Measurements from ENCODE around the gene CNKSR2. TPM values are rescaled to one million over a fixed set of nuclear protein-coding genes. Genes with fewer than 3 reads are reported as not detected.

The CNKSR2 gene
- total RNA-seq, 8 experiments from 2014 or later, result 1.9 to 20.1 (median 16.3) TPM

DNA sequence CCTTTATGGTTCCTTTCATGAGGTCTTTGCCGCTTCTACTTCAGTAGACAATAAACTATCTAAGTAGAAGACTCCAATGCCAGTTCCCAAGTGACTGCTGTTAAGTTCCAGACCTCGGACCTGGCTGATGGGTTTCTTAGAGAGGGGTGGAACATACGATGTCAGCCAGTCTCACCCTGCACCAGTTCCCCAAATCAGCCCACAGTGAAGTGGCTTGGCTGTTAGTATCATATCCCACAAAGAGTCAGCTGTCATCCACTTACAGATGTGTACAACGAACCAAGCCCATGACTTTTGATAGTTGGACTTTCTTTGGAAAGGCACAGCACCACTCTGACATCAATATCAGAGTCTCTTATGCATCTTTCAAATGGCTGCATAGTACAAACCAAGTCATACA, 292.0 kb downstream of the CNKSR2 start:
- H3K4me1 ChIP-seq (replicated peaks in 1 of 2), result no peaks in the 10 kb centered on the region
- 60 to 80% methylated on average over 1 of the region's 4 CpGs; no CpG with 5 or more reads in 8 of the 10 experiments for WGBS, 10 experiments
- H3K27ac ChIP-seq, result no peak overlapping the region
- no peak overlapping the region for H3K4me3 ChIP-seq
- ATAC-seq (replicated peaks in 6 of 8), result no peak
- in situ Hi-C loops (cut with MboI; ENCODE audit: low pct_unique_long_range_greater_than_20kb in 2 of 9, low sequenced_read_pairs in 9 of 9, unreplicated experiment in 9 of 9), result no loop called here

DNA sequence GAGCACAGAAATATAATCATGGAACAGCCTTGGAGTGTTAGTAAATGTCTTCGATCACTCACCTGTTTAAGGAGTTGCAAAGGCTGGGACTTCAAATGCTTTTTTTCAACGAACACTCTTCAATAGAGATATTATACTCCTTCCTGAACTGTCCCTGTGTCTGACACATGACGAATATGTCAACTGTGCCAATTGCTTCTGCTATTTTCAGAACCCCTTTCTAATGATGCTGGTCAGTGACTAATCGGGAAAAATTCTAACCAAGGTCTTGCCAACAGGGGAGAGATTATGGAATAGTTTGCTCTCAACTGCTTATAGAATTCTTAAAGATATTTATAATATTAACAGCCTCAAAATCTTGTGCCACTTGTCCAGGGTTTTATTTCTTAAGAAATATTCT, 292.5 kb downstream of the CNKSR2 start:
- 13 to 100% (median 80%) methylated on average over 1 to 2 of the region's 4 CpGs; no CpG with 5 or more reads in 6 of the 10 experiments for WGBS, 10 experiments
- ATAC-seq (replicated peaks in 6 of 8), result no peak
- in situ Hi-C loops (cut with MboI; ENCODE audit: low pct_unique_long_range_greater_than_20kb in 2 of 9, low sequenced_read_pairs in 9 of 9, unreplicated experiment in 9 of 9), result no loop called here

DNA sequence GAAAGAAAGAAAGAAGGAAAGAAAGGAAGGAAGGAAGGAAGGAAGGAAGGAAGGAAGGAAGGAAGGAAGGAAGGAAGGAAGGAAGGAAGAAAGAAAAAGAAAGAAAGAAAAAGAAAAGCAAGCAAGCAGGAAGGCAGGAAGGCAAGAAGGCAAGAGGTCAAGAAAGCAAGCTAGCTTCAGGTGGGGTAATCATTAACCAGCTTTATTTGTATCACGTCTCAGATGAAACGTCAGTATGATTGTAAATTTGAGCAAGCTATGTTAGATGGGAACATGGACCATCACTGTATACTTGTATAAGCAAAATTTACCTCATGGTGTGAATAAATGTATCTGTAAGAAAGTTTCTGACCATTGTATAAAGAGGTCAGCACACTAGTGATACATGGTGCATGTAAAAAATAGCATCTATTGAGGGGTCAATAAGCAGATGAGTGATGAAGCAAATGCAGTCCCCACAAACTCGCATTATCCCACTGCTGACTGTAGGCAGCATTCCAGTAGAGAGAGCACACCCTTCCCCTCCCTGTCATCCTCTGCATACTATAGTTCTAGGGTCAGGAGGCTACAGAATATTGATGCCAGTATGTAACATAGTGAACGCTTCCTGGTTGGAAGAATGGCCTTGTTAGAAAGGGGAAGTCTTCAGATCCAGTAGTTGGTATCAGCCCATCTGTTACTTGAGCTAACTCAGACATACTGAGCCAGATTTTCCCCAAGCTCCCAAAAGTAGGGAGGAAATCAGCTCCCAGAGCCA, 300.4 kb downstream of the CNKSR2 start:
- H3K27ac ChIP-seq, result no peak overlapping the region
- ATAC-seq (replicated peaks in 6 of 8), result no peak
- H3K4me1 ChIP-seq (replicated peaks in 1 of 2), result no peaks in the 10 kb centered on the region
- in situ Hi-C loops (cut with MboI; ENCODE audit: low pct_unique_long_range_greater_than_20kb in 2 of 9, low sequenced_read_pairs in 9 of 9, unreplicated experiment in 9 of 9), result no loop called here
- H3K4me3 ChIP-seq, result no peak overlapping the region
- 39 to 53% (median 50%) methylated on average over 1 to 3 of the region's 4 CpGs; no CpG with 5 or more reads in 7 of the 10 experiments for WGBS, 10 experiments

More for the DNA sequence above, 292.5 kb downstream of the CNKSR2 start:
- Histone ChIP-seq H3K27ac (no peak overlapping the region), H3K4me1 (replicated peaks in 1 of 2) (no peaks in the 10 kb centered on the region), H3K4me3 (no peak overlapping the region)

DNA sequence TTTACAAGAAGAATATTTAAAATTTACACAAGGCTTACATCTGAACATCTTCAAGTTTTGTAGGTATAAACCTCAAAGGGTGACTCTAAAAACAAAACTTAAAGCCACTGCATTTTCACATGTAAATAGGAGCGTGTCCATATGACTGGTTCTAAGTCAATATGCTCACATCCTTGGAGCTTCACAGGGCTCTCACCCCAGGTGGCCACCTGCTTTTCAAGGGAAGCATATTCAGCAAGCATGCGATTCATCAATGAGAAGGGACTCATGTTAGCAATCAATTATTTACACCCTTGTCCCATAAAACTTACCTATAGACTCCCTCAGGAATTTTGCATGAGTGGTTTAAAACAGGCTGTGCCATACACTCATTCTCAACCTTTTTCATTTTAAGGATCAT, 301.7 kb downstream of the CNKSR2 start:
- Histone ChIP-seq H3K27ac (no peak overlapping the region), H3K4me3 (no peak overlapping the region), H3K4me1 (replicated peaks in 1 of 2) (no peaks in the 10 kb centered on the region)
- 32% methylated on average over 2 of the region's 2 CpGs; no CpG with 5 or more reads in 9 of the 10 experiments for WGBS, 10 experiments
- in situ Hi-C loops (cut with MboI; ENCODE audit: low pct_unique_long_range_greater_than_20kb in 2 of 9, low sequenced_read_pairs in 9 of 9, unreplicated experiment in 9 of 9), result no loop called here
- ATAC-seq (replicated peaks in 6 of 8), result no peak

DNA sequence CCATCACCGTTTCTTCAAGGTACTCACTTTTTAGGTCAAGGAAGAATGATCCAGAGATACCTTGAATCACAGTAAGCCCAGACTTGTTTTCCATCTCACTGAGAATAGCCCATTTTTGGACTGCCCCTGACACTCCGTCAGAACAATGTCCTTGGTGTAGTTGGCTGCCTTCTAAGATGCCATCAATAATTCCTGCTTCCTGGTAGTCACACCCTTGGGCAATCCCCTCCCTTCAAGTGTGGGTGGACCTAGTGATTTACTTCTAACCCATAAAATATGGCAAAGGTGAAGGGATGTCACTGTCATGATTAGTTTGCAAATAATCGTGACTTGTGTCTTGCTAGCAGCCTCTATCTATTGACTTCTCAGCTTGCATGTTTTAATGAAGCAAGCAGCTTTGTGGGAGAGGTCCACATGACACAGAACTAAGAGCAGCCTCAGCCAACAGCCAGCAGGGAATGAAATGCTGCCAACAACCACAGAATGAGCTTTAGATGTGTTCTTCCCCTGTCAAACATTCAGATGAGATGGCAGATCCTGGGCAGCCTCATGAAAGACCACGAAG, 303.9 kb downstream of the CNKSR2 start:
- H3K4me1 ChIP-seq (replicated peaks in 1 of 2), result no peaks in the 10 kb centered on the region

DNA sequence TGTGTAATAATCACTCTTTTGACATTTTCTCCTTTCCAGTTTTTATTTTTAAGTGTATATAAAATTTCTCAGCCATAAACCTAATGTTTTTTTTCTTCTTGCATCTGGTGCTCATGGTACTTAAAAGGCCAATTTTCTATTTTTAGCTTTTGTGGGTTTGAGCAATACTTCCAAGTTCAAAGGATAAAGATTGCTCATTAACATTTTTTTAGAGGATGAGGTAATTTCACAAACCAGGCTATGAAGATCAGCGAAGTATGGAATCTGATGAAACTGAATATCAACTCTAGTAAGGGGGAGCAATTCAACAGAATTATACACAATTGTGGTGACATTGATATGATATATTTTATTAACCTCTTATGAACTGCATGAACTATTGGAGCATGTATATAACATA, 309.7 kb downstream of the CNKSR2 start:
- in situ Hi-C loops (cut with MboI; ENCODE audit: low pct_unique_long_range_greater_than_20kb in 2 of 9, low sequenced_read_pairs in 9 of 9, unreplicated experiment in 9 of 9), result no loop called here
- 0 to 67% (median 43%) methylated on average over 1 of the region's 1 CpG; no CpG with 5 or more reads in 5 of the 10 experiments for WGBS, 10 experiments
- Histone ChIP-seq H3K4me1 (replicated peaks in 1 of 2) (no peaks in the 10 kb centered on the region), H3K4me3 (no peak overlapping the region), H3K27ac (no peak overlapping the region)
- peak in 3 of 8 experiments; percentile 47 to 67 (median 60) for ATAC-seq (replicated peaks in 6 of 8)

More for the DNA sequence above, 303.9 kb downstream of the CNKSR2 start:
- Histone ChIP-seq H3K27ac (no peak overlapping the region), H3K4me3 (no peak overlapping the region)
- in situ Hi-C loops (cut with MboI; ENCODE audit: low pct_unique_long_range_greater_than_20kb in 2 of 9, low sequenced_read_pairs in 9 of 9, unreplicated experiment in 9 of 9), result no loop called here
- WGBS, 10 experiments, result 6 to 67% (median 40%) methylated on average over 1 to 4 of the region's 4 CpGs; no CpG with 5 or more reads in 6 of the 10 experiments
- ATAC-seq (replicated peaks in 6 of 8), result peak in 5 of 8 experiments; percentile 25 to 62 (median 50)

DNA sequence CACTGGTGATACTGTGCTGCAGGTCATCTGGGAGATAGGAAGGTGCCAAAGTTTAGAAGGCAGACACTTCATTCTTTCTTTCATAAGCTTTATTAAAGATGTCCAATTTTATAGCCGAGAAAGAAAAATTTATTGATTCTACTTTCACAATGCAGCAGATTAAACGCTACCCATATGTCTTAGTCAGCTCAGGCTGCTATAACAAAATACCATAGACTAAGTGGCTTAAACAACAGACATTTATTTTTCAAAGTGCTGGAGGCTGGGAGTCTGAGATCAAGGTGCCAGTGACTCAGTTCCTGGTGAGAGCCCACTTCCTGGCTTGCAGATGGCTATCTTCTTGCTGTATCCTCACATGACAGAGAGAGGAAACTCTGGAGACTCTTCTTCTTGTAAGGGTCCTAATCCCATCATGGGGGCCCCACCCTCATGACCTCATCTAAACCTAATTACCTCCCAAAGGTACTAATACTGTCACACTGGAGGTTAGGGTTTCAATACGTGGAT, 317.3 kb downstream of the CNKSR2 start:
- no peak overlapping the region for H3K4me3 ChIP-seq
- no peaks in the 10 kb centered on the region for H3K4me1 ChIP-seq (replicated peaks in 1 of 2)
- H3K27ac ChIP-seq, result no peak overlapping the region
- in situ Hi-C loops (cut with MboI; ENCODE audit: low pct_unique_long_range_greater_than_20kb in 2 of 9, low sequenced_read_pairs in 9 of 9, unreplicated experiment in 9 of 9), result no loop called here
- no peak for ATAC-seq (replicated peaks in 6 of 8)
- WGBS, 10 experiments, result 40 to 100% (median 96%) methylated on average over 1 to 2 of the region's 3 CpGs; no CpG with 5 or more reads in 6 of the 10 experiments

DNA sequence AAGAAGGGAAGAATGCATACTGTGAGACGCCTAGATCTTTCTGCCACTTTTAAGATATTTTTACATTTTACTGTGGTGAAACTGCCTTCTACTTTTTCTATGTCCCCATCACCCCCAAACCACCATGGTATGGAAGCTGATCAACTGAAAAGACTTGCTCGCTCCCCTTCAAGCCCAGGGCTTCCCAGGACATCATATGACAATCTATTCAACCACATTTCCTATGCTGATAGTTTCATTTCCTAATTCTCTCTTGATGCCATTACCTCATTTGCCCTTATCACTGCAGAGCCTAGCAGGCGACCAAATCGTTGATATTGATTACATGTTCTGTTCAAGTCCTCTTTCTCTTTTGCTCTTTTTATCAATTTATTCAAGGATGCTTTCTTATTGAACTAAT, 324.1 kb downstream of the CNKSR2 start:
- H3K4me3 ChIP-seq, result no peak overlapping the region
- no peak overlapping the region for H3K27ac ChIP-seq
- peaks cover 8 to 11% of the 10 kb centered on the region in 2 donors for H3K4me1 ChIP-seq (replicated peaks in 1 of 2)
- no peak for ATAC-seq (replicated peaks in 6 of 8)
- WGBS, 10 experiments, result 47 to 100% (median 85%) methylated on average over 2 to 4 of the region's 4 CpGs; no CpG with 5 or more reads in 5 of the 10 experiments
- in situ Hi-C loops (cut with MboI; ENCODE audit: low pct_unique_long_range_greater_than_20kb in 2 of 9, low sequenced_read_pairs in 9 of 9, unreplicated experiment in 9 of 9), result no loop called here

DNA sequence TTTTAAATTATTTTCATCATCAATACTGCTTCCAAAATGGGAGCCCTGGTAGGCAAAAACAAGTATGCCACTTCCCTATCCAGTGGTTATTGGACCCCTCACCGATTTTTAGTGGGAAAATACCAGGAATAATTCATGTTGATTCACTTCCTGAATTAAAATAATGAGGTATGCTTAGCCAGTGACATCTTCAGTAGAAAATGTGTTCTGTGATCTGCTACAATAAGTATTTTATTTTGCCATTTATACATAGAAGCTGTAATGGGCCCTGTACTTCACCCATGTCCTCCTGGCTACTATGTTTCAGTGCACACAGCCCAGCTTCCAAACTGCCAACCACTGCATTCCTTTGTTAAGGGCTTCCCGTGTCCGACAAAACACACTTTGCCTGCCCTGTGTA, 324.9 kb downstream of the CNKSR2 start:
- ATAC-seq (replicated peaks in 6 of 8), result no peak
- whole genome bisulfite sequencing, 10 experiments, result 14 to 88% (median 40%) methylated on average over 1 to 2 of the region's 3 CpGs; no CpG with 5 or more reads in 7 of the 10 experiments

DNA sequence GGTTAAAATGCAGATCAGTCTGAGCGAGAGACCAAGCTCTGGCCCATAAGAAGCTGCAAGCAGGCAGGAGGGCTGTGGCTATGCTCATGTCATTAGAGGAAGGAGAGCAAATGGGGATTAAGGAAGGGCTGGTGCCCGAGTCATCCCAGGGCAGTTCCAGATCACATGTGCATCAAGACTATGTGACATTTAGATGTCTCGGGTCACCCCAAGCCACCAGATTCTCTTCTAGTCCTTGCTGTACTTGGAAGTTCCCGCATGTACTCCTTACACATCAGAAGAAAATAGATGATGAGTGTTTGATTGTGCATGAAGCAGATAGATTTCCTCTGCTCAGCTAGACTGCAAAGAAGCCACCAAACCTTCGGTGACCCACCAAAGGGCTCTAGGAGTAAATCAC, 326.1 kb downstream of the CNKSR2 start:
- Histone ChIP-seq H3K27ac (no peak overlapping the region), H3K4me1 (replicated peaks in 1 of 2) (peaks cover 15 to 17% of the 10 kb centered on the region in 2 donors), H3K4me3 (no peak overlapping the region)
- WGBS, 10 experiments, result 40 to 100% (median 63%) methylated on average over 1 to 4 of the region's 5 CpGs; no CpG with 5 or more reads in 6 of the 10 experiments
- no peak for ATAC-seq (replicated peaks in 6 of 8)
- in situ Hi-C loops (cut with MboI; ENCODE audit: low pct_unique_long_range_greater_than_20kb in 2 of 9, low sequenced_read_pairs in 9 of 9, unreplicated experiment in 9 of 9), result loop anchor here in 2 of 9 experiments (25.0 kb wide), 1 partner anchor 213 kb away; no protein-coding TSS in a partner anchor

More for the DNA sequence above, 324.9 kb downstream of the CNKSR2 start:
- Histone ChIP-seq H3K27ac (no peak overlapping the region), H3K4me1 (replicated peaks in 1 of 2) (peaks cover 15 to 17% of the 10 kb centered on the region in 2 donors), H3K4me3 (no peak overlapping the region)
- in situ Hi-C loops (cut with MboI; ENCODE audit: low pct_unique_long_range_greater_than_20kb in 2 of 9, low sequenced_read_pairs in 9 of 9, unreplicated experiment in 9 of 9), result no loop called here

DNA sequence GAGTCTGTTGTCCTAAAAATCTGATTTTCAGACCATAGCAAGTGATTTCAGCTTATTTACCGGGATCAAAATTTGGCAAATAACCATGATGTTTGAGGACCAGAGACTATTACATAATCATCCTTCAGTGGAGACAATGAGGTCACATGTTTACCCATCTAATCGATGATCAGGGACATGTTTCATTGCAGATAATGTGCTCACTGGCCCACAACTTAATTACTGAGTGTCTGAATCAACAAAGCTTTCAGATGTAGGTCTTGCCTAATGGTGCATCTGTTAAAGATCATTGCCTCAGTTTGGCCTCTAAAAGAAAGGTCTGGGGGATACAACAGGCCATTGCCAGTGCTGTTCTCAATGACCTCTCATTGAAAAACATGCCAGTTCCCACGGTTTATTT, 326.7 kb downstream of the CNKSR2 start:
- H3K27ac ChIP-seq, result no peak overlapping the region
- peaks cover 15 to 17% of the 10 kb centered on the region in 2 donors for H3K4me1 ChIP-seq (replicated peaks in 1 of 2)
- in situ Hi-C loops (cut with MboI; ENCODE audit: low pct_unique_long_range_greater_than_20kb in 2 of 9, low sequenced_read_pairs in 9 of 9, unreplicated experiment in 9 of 9), result loop anchor here in 2 of 9 experiments (25.0 kb wide), 1 partner anchor 214 kb away; no protein-coding TSS in a partner anchor
- H3K4me3 ChIP-seq, result no peak overlapping the region
- peak in 1 of 8 experiments; percentile 26 for ATAC-seq (replicated peaks in 6 of 8)
- WGBS, 10 experiments, result 10 to 20% methylated on average over 1 to 3 of the region's 3 CpGs; no CpG with 5 or more reads in 8 of the 10 experiments

DNA sequence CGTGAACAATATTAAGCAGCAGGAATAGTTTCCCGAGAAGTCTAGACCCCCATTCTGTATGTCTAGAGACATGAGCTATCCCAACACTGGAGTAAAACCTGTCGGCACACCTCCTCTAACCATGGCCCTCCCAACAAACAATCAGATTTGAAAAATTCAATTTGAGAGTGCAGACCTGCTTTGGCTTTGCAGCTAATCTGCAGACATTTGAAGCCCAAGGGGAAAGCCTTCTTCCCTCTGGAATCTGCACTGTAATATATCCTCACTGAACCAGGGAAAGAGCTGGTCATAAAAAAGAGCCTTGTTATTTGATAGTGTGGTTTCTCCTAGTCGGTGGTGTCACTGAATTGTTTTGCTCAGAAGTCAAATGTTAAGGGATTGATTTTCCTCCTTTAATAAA, 328.5 kb downstream of the CNKSR2 start:
- ATAC-seq (replicated peaks in 6 of 8), result no peak
- H3K4me3 ChIP-seq, result no peak overlapping the region
- in situ Hi-C loops (cut with MboI; ENCODE audit: low pct_unique_long_range_greater_than_20kb in 2 of 9, low sequenced_read_pairs in 9 of 9, unreplicated experiment in 9 of 9), result loop anchor here in 2 of 9 experiments (25.0 kb wide), 1 partner anchor 215 kb away; no protein-coding TSS in a partner anchor
- peaks cover 15 to 17% of the 10 kb centered on the region in 2 donors for H3K4me1 ChIP-seq (replicated peaks in 1 of 2)
- H3K27ac ChIP-seq, result no peak overlapping the region
- 33 to 100% (median 43%) methylated on average over 1 to 3 of the region's 4 CpGs; no CpG with 5 or more reads in 5 of the 10 experiments for WGBS, 10 experiments
